ENCODE measurements around the gene RALGAPA2.

DNA sequence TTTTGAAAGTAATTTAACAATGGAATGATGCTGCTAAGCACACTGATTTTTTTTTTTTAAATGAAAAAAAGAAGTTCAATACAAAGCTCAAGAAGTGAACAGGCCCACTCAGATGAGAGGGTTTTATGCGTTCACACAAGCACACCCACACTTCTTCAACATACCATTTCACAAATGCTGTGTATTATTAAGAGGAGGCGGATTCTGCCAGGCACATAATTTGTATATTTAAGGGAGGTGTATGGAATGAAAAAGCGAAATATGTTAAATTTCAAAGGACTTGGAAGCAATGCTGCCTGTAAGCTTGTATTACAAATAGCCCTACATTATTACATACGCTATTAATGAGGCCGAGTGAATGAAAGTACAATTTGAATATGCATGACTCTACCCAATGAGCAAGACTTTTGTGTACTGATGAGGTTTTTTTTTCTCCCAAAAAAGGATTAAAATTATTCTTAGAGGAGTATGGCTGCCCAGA is 220.6 kb downstream of the RALGAPA2 start:
- TF ChIP-seq, protein P1, sequence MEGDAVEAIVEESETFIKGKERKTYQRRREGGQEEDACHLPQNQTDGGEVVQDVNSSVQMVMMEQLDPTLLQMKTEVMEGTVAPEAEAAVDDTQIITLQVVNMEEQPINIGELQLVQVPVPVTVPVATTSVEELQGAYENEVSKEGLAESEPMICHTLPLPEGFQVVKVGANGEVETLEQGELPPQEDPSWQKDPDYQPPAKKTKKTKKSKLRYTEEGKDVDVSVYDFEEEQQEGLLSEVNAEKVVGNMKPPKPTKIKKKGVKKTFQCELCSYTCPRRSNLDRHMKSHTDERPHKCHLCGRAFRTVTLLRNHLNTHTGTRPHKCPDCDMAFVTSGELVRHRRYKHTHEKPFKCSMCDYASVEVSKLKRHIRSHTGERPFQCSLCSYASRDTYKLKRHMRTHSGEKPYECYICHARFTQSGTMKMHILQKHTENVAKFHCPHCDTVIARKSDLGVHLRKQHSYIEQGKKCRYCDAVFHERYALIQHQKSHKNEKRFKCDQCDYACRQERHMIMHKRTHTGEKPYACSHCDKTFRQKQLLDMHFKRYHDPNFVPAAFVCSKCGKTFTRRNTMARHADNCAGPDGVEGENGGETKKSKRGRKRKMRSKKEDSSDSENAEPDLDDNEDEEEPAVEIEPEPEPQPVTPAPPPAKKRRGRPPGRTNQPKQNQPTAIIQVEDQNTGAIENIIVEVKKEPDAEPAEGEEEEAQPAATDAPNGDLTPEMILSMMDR (IDR thresholded peaks at IDR 0.05): no peak
- TF ChIP-seq POLR2A (IDR thresholded peaks at IDR 0.05): no peak

Data from ovary (tissue), 3 donors.